Measurements from ENCODE around the gene IL3. TPM values are rescaled to one million over a fixed set of nuclear protein-coding genes. Genes with fewer than 3 reads are reported as not detected.

IL3 gene
- total and polyA plus RNA-seq, 12 donors, result not detected

GRCh38 chr5:132033122-132033521 lies 27.3 kb upstream of the IL3 start:
- Histone ChIP-seq H3K27me3 (peaks cover 0 to 7% (median 0%) of the 10 kb centered on the region in 7 donors), H3K4me3 (no peak overlapping the region), H3K4me1 (no peaks in the 10 kb centered on the region), H3K27ac (no peak overlapping the region), H3K9me3 (peaks cover 0 to 17% (median 0%) of the 10 kb centered on the region in 11 donors), H3K36me3 (no peaks in the 10 kb centered on the region)
- TF ChIP-seq CTCF (IDR thresholded peaks at IDR 0.05), result no peak
- no peak for ATAC-seq
- 57 to 59% methylated on average over 4 of the region's 4 CpGs for WGBS, 2 donors
- no peak for DNase-seq
- intact Hi-C loops (cut with DNase I), result no loop called here

- 48 to 59% methylated on average over 2 of the region's 2 CpGs for WGBS, 2 donors
- Histone ChIP-seq H3K27ac (no peak overlapping the region), H3K9me3 (peaks cover 0 to 20% (median 0%) of the 10 kb centered on the region in 11 donors), H3K4me1 (no peaks in the 10 kb centered on the region), H3K4me3 (no peak overlapping the region), H3K36me3 (no peaks in the 10 kb centered on the region), H3K27me3 (peaks cover 0 to 13% (median 0%) of the 10 kb centered on the region in 7 donors)
- DNase-seq, result no peak
- TF ChIP-seq CTCF (IDR thresholded peaks at IDR 0.05), result no peak
- ATAC-seq, result no peak
- intact Hi-C loops (cut with DNase I), result no loop called here
Measured at GRCh38 chr5:132037353-132037752, 23.1 kb upstream of the IL3 start.

GRCh38 chr5:132044207-132044606 lies 16.2 kb upstream of the IL3 start:
- ATAC-seq, result no peak
- WGBS, 2 donors, result 84 to 93% methylated on average over 10 of the region's 10 CpGs
- Histone ChIP-seq H3K27me3 (peaks cover 0 to 22% (median 10%) of the 10 kb centered on the region in 7 donors), H3K4me1 (no peaks in the 10 kb centered on the region), H3K36me3 (no peaks in the 10 kb centered on the region), H3K9me3 (no peaks in the 10 kb centered on the region), H3K4me3 (no peak overlapping the region), H3K27ac (no peak overlapping the region)
- TF ChIP-seq CTCF (IDR thresholded peaks at IDR 0.05), result no peak
- no peak for DNase-seq
- intact Hi-C loops (cut with DNase I), result no loop called here

GRCh38 chr5:132046880-132047299 lies 13.6 kb upstream of the IL3 start:
- DNase-seq (no peak), ATAC-seq (no peak)
- Histone ChIP-seq H3K4me1 (no peaks in the 10 kb centered on the region), H3K36me3 (no peaks in the 10 kb centered on the region), H3K27me3 (peaks cover 0 to 15% (median 11%) of the 10 kb centered on the region in 7 donors), H3K27ac (no peak overlapping the region), H3K4me3 (no peak overlapping the region), H3K9me3 (no peaks in the 10 kb centered on the region)
- TF ChIP-seq CTCF (IDR thresholded peaks at IDR 0.05), result no peak
- WGBS, 2 donors, result 74 to 77% methylated on average over 7 of the region's 7 CpGs
- intact Hi-C loops (cut with DNase I), result no loop called here
